ENCODE results near the gene FAM72A.
"Not testable (repeated sequence)": the region's sequence is repeated elsewhere in the genome, so short reads cannot be mapped to it uniquely, and the experiment has no call there.

- not testable (repeated sequence) for TF ChIP-seq CTCF (conservative IDR thresholded peaks at IDR 0.05; ENCODE audit: low read depth, low read length); EZH2 (IDR thresholded peaks at IDR 0.05; ENCODE audit: borderline replicate concordance, low read depth, low read length, poor library complexity, severe bottlenecking)
Measured at GRCh38 chr1:206243335-206243734, 40.7 kb upstream of the FAM72A start.

Measured in A673 (cell line).